GM21717 (cell line): ENCODE results near the gene TAF1L.
"Not testable (repeated sequence)": the region's sequence is repeated elsewhere in the genome, so short reads cannot be mapped to it uniquely, and the experiment has no call there.

Source experiments
- ATAC-seq: cut with Tn5 transposase; IDR thresholded peaks from one replicate; pipeline ENCODE4 v1.9.1; 2021; ENCODE audit warnings: mild to moderate bottlenecking, moderate library complexity; ENCODE audit not compliant: unreplicated experiment

The TAF1L gene, protein sequence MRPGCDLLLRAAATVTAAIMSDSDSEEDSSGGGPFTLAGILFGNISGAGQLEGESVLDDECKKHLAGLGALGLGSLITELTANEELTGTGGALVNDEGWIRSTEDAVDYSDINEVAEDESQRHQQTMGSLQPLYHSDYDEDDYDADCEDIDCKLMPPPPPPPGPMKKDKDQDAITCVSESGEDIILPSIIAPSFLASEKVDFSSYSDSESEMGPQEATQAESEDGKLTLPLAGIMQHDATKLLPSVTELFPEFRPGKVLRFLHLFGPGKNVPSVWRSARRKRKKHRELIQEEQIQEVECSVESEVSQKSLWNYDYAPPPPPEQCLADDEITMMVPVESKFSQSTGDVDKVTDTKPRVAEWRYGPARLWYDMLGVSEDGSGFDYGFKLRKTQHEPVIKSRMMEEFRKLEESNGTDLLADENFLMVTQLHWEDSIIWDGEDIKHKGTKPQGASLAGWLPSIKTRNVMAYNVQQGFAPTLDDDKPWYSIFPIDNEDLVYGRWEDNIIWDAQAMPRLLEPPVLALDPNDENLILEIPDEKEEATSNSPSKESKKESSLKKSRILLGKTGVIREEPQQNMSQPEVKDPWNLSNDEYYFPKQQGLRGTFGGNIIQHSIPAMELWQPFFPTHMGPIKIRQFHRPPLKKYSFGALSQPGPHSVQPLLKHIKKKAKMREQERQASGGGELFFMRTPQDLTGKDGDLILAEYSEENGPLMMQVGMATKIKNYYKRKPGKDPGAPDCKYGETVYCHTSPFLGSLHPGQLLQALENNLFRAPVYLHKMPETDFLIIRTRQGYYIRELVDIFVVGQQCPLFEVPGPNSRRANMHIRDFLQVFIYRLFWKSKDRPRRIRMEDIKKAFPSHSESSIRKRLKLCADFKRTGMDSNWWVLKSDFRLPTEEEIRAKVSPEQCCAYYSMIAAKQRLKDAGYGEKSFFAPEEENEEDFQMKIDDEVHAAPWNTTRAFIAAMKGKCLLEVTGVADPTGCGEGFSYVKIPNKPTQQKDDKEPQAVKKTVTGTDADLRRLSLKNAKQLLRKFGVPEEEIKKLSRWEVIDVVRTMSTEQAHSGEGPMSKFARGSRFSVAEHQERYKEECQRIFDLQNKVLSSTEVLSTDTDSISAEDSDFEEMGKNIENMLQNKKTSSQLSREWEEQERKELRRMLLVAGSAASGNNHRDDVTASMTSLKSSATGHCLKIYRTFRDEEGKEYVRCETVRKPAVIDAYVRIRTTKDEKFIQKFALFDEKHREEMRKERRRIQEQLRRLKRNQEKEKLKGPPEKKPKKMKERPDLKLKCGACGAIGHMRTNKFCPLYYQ (N-terminal part only)

DNA sequence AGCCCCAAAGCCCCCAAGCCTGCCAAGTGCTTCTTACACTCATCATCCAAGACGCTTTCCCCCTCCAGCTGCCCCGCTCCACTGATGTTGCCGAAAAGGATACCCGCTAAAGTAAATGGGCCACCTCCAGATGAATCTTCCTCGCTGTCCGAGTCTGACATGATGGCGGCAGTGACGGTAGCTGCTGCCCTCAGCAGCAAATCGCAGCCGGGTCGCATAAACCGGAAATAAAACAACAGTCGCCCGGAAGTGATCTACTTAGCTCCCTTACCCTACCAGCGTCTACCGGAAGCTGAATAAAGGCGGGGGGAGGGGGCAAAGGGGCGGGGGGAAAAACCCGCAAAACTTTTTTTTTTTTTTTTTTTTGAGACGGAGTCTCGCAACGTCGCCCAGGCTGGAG is at the start of gene TAF1L:
TAF1L (minus strand) TSS at position 308 of the 400 bp plus-strand sequence; CDS start at position 218, 90 bp downstream.
- no peak for ATAC-seq

DNA sequence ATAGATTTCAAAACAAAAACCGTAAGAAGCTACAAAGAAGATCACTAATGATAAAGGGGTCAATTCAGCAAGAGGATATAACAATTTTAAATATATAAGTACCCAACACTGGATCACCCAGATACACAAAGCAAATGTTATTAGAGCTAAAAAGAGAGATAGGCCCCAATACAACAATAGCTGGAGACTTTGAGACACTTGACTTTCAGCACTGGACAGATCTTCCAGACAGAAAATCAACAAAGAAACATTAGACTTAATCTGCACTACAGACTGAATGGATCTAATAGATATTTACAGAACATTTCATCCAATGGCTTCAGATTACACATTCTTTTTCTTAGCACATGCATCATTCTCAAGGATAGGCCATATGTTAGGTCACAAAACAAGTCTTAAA is 46.3 kb upstream of the TAF1L start:
- ATAC-seq, result no peak

DNA sequence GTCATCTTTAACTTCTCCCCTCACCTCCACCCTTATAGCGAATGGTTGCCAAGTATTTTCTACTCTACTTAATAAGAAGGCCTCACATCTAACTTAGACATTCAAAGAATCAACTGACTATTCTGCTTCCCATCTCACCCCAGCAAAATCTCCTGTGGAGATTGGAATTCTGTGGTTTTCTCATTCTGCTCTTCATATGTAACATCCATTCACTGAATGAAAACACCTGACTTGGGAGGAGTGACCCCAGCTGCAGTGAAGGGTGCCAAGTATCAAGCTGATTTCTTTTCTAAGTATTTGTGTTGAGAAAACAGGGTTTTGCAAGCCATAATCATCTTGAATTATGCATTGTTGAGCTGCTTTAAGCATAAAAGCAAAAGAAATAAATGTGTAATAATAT is 42.5 kb upstream of the TAF1L start:
- no peak for ATAC-seq

DNA sequence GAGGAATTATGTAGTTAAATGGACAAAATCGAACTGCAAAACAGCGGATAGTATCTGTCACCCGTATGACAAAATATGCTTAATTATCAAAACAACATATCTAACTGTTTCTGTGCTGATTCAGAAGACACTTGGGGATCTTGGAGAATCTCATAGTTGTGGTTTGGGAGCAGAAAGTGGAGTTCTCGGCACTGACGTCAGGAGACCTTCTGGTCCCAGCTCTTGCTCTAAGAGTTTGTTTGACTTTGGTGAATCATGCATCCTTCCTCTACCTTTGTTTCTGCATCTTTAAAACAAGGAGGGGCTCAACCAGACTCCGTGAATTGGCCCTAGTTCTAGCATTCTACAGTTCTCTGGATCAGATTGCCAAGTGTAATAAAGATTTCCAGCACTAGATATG is 37.0 kb upstream of the TAF1L start:
- ATAC-seq, result no peak

DNA sequence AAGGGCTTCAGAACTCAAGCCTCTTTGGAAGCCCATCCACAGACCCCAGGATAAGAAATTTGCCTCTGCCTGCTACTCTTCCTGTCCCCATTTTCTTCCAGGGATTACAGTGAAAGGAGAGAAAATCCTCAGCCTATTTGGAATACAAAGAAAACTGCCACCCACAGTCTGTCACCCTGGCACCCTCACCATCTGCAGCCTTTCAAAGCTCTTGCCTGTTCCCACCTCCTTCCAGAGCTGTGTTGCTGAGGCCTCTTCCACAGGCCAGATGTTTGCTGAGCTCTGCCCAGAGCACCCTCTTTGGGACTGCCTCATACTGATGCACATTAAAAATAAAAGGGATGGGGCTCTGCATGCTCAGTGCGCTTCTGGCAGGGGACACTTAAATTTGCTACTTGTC is 35.9 kb upstream of the TAF1L start:
- ATAC-seq, result no peak

DNA sequence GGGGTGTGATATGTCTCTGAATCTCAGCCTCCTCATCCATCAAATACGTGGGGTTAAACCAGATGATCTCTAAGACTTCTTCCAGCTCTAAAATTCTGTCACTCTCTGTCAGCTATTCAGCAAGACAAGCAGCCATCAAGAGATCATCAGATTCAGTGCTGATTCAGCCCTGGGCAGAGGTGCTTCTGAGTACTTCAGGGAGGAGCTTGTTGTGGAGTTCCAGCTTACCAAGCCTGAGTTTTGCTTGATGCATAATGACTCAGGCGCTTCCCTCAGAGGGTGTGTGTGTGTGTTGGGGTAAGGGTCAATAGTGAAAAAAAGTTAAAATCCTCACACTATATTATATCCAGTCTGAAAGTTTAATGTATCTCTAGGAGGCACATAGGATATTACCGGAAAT is 29.6 kb upstream of the TAF1L start:
- no peak for ATAC-seq

DNA sequence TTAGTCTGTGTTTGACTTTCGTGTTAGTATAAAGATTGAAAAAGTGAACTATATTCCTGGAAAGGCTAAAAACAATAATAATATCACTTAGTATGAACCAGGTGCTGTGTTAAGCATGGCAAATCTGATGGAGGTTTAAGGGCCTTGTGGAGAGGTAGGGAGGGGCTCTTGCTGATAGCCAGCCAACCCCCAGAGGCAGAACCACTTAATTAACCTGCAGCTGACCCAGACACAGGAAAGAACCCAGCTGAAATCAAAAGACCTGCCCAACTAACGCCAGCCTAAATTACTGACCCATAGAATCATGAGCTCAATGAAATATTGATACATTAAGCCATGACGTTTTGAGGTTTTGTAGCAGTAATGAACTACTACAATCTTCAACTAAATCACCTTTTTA is 28.3 kb upstream of the TAF1L start:
- ATAC-seq, result no peak

DNA sequence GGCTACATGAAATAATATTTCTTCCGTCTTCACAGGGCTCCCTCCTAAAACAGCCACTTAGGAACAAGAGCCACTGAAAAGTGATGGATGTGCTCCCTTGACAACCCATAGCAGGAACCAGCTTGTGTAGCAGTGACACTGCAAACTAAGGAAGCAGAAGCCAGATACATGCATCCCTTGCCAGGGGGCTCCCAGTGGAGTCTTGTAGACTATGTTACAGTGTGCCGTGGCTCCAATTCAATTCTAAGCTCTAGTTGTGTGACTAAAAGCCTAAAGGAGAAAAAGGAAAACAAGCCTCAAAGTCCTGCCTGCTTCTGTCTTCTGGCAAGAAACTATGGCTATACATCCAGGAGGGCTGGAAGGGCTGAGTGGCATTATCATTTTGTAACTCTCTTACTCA is 12.2 kb upstream of the TAF1L start:
- no peak for ATAC-seq

DNA sequence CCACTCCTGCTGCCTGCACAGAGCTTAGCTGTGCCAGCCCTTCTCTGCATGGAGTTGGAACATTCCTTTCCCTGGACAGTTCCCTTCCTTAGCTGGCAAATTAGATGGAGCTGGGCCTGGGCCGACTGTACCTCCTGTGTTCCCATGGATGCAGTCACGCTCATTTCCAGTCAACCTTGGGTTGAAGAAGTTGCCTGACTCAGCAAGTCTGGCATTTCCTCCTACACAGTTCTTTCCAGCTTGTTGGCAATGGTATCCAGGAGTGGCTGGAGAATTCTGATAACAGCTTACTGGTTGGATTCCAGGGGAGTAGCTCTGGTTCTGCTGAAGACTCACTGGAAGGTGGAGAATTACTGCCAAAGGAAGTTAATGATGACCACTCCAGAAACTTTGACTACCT is 9.2 kb upstream of the TAF1L start:
- ATAC-seq, result no peak

DNA sequence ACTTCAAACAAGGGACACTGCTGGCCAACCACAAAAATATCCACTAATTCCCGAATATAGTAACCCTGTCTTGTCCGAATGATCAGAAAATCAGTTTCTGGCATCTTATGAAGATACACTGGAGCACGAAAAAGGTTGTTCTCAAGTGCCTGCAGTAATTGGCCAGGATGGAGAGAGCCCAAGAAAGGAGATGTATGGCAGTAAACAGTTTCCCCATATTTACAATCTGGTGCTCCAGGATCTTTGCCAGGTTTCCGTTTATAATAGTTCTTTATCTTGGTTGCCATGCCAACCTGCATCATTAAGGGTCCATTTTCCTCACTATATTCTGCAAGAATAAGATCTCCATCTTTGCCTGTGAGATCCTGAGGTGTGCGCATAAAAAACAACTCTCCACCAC is 2.3 kb downstream of the TAF1L start:
- ATAC-seq, result not testable (repeated sequence)

DNA sequence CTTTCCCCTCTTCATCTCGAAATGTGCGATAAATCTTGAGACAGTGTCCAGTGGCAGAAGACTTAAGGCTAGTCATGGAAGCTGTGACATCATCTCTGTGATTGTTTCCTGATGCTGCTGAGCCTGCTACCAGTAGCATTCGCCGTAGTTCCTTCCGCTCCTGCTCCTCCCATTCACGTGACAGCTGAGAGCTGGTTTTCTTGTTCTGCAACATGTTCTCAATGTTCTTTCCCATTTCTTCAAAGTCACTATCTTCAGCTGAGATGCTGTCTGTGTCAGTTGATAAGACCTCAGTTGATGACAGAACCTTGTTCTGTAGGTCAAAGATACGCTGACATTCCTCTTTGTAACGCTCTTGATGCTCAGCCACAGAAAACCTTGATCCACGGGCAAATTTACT is 3.5 kb downstream of the TAF1L start:
- ATAC-seq, result no peak

DNA sequence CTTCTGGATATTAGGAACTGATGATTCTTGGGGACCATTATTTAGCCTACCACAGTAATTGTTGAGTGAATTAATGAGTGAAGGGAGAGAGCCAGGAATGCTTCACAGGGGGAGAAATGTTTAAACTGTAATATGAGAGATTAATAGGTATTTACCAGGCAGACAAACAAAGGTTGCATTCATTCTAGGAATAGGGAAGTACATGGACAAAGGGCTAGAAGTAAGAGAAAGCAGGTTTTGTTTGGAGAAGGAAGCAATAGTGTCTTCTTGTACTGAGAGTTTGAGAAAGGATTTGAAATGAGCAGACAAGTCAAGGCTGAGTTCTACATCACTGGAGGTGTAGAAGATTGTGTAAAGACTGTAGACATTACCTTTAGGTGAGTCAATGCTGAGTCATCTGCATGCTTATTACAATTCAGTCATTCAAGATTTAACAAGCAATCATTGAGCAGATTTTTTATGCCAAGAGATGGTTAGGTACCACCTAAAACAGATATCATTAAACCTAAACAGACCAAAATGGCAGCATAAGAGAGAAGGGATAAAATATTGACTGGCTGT is 8.0 kb downstream of the TAF1L start:
- ATAC-seq, result no peak

DNA sequence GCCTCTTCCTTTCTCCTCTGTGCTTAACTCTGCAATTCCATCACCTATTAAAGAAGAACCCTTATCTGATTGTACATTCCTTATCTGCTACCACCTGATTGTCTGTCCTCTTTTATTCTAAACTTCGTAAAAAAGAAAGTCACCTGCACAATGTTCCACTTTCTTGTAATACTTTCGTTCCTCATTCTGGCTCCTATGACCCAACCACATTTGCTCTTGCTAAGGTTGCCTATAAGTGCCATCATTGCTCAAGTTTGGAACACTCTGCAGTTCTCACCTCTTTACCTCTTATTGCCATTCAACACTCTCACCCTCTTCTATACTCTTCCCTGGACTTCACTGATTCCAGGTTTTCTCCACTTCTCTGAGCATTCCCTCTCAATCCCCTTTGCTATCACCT is 10.1 kb downstream of the TAF1L start:
- ATAC-seq, result no peak

DNA sequence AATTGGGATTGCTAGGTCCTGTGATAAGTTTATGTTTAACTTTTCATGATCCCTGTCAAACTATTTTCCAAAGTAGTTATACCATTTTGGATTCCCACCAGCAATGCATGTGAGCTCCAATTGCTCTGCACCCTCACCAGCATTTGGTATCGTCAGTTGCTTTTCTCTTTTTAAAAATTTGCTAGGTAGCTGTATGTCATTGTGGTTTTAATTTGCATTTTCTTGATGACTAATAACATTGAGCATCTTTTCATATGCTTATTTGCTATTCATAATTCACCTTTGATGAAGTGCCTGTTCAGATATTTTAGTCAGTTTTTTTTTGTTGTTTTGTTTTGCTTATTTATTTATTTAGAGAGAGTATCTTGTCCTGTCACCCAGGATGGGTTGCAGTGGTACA is 12.5 kb downstream of the TAF1L start:
- no peak for ATAC-seq

DNA sequence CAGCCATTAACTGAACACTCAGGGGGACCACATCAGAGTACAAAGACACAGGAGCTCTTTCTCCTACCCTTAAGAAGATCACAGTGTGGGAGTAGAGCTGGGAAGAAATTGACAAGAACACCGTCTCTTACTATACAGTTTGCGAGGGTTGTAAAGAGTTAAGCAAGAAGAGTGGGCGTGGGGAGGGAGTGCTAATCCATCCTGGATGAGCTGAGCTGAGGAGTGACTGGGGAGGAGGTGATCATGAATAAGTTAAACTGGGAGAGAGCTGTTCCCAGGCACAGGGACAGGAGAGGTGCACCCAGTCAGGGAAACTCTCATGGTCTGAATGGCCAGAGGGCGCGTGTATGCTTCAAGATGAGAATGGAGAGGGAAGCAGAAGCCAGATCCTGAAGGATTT is 17.2 kb downstream of the TAF1L start:
- no peak for ATAC-seq

DNA sequence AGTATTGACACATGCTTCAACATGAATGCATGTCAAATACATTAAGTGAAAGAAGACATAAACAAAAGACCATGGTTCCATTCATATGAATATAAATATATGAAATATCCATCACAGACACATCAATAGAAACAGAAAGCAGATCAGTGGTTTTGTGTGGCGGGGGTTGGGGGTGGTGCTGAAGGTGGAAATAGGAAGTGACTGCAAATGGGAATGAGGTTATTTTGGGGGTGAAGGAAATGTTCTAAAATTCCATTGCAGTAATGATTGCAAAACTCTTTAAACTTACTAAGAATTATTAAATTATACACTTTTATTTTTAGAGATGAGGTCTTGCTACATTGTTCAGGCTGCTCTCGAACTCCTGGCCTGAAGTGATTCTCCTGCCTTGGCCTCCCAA is 28.7 kb downstream of the TAF1L start:
- ATAC-seq, result no peak

DNA sequence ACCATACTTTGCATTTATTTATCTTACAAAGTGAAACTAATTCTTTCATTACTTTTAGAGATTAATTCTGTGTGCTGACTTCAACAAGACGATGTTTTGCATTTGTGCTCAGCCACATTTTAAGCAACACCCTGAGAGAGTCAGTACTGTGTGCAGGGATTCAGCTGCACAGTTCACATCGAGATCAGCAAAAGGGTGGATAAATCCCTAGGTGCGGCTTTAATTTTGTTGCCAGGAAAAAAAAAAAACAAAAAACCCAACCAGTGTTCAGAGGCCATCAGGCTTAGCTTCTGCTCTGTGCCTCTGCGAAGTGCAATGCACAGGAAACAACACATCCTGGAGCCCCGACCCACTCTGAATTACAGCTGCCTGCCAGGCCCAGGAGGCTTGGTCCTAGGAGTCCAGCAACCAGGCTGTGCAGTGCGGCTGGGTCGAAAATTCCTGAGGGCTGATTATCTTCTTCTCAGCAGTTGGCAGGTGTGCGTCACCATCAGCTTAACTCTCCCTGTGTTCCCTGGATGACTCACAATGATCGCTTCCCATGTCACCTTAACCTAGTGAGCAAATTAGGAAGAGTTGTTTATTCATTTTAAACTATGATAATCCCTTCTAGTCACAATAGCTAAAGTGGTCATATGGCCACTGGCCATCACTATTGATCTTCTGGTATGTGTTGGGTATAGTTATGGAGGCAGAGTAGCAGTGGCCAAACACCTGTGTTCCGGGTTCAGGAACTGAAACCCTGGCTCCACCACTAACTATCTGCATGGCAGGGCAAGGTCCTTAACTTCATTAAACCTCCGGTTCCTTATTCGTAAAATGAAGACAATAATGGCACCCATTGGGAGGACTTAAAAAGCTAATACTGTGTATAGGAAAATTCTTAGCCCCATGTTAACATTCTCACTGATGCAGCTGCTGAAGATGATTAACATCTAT is 31.3 kb downstream of the TAF1L start:
- ATAC-seq, result peak; percentile 70

DNA sequence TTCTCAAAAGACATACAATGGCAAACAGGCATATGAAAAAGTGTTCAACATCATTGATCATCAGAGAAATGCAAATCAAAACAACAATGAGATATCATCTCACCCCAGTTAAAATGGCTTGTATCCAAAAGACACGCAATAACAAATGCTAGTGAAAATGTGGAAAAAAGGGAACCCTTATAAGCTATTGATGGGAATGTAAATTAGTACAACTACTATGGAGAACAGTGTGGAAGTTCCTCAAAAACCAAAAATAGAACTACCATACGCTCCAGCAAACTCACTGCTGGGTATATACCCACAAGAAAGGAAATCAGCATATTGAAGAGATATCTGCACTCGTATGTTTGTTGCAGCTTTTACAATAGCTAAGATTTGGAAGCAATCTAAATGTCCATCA is 36.4 kb downstream of the TAF1L start:
- ATAC-seq, result not testable (repeated sequence)

DNA sequence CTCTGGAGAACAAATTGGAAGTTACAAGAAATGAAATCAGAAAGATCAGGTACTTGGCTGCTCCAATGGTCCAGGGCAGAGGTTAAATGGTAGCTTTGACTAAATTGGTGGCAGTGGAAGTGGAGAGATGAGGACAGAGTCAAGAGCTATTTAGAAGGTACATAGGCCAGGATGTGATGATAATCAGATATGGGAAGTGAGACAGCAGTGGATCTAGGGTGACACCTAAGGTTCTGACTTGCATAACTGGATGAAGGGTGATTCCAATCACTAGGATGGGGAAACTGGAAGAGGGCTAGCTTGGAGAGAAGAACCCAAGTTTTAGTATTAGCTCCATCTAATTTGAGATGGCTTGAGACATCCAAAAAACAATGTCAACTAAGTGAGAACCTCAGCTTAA is 38.5 kb downstream of the TAF1L start:
- ATAC-seq, result no peak
